ENCODE measurements around the gene GLTP. TPM values are rescaled to one million over a fixed set of nuclear protein-coding genes. Genes with fewer than 3 reads are reported as not detected.

The GLTP gene
- total RNA-seq, 2 donors from 2014 or later = 29.0 to 43.2 TPM

GRCh38 chr12:109804820-109805761, 75.2 kb downstream of the GLTP start:
- TF ChIP-seq, protein P1, sequence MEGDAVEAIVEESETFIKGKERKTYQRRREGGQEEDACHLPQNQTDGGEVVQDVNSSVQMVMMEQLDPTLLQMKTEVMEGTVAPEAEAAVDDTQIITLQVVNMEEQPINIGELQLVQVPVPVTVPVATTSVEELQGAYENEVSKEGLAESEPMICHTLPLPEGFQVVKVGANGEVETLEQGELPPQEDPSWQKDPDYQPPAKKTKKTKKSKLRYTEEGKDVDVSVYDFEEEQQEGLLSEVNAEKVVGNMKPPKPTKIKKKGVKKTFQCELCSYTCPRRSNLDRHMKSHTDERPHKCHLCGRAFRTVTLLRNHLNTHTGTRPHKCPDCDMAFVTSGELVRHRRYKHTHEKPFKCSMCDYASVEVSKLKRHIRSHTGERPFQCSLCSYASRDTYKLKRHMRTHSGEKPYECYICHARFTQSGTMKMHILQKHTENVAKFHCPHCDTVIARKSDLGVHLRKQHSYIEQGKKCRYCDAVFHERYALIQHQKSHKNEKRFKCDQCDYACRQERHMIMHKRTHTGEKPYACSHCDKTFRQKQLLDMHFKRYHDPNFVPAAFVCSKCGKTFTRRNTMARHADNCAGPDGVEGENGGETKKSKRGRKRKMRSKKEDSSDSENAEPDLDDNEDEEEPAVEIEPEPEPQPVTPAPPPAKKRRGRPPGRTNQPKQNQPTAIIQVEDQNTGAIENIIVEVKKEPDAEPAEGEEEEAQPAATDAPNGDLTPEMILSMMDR (IDR thresholded peaks at IDR 0.05) = peak; percentile 94 to 98
- Histone ChIP-seq H3K36me3 (no peaks in the 10 kb centered on the region), H3K9me3 (no peaks in the 10 kb centered on the region), H3K4me3 (no peak overlapping the region), H3K27ac (no peak overlapping the region), H3K4me1 (no peaks in the 10 kb centered on the region), H3K27me3 (no peaks in the 10 kb centered on the region)
- peak; percentile 77 for DNase-seq (ENCODE audit: low spot score)

- Histone ChIP-seq H3K27ac (no peak overlapping the region), H3K4me3 (no peak overlapping the region), H3K4me1 (no peaks in the 10 kb centered on the region), H3K9me3 (no peaks in the 10 kb centered on the region), H3K36me3 (no peaks in the 10 kb centered on the region), H3K27me3 (no peaks in the 10 kb centered on the region)
- TF ChIP-seq, protein P1 (IDR thresholded peaks at IDR 0.05) = no peak
- no peak for DNase-seq (ENCODE audit: low spot score)
Measured at GRCh38 chr12:109803678-109804077, 76.7 kb downstream of the GLTP start.

GRCh38 chr12:109802828-109803227, 77.5 kb downstream of the GLTP start:
- no peaks in the 10 kb centered on the region for H3K4me1 ChIP-seq
- H3K27me3 ChIP-seq = no peaks in the 10 kb centered on the region
- no peak for DNase-seq (ENCODE audit: low spot score)
- TF ChIP-seq, protein P1 (IDR thresholded peaks at IDR 0.05) = no peak
- H3K27ac ChIP-seq = no peak overlapping the region
- H3K9me3 ChIP-seq = no peaks in the 10 kb centered on the region
- H3K4me3 ChIP-seq = no peak overlapping the region
- H3K36me3 ChIP-seq = no peaks in the 10 kb centered on the region

Small RNA genes lying within 50 kb of the gene (microRNA-seq; reads per million reads assigned to microRNA genes)
- gene MIR4497 (ENCODE audit: borderline number of aligned reads in 2 of 2, borderline replicate concordance in 1 of 2) = 0 reads per million in 2 donors

Other genes starting within 250 kb of the GLTP start
- 10 to 100 TPM; 23.6 to 32.4 TPM for gene FAM222A, start 166.7 kb downstream of the GLTP start, total RNA-seq
- under 1 TPM; 0.59 to 0.90 TPM for gene TRPV4, start 47.1 kb downstream of the GLTP start, total RNA-seq
- gene TCHP, start 19.7 kb upstream of the GLTP start, total RNA-seq = 1 to 10 TPM; 6.4 to 9.4 TPM
- 10 to 100 TPM; 24.8 to 26.8 TPM for gene GIT2, start 115.8 kb upstream of the GLTP start, total RNA-seq
- 10 to 100 TPM; 26.0 to 31.8 TPM for gene ANKRD13A, start 118.9 kb upstream of the GLTP start, total RNA-seq
- gene C12orf76, start 168.0 kb upstream of the GLTP start, total RNA-seq = 1 to 10 TPM; 8.6 to 9.0 TPM
- 10 to 100 TPM in 1 of 2 donors, 1 to 10 TPM in 1; 7.5 to 12.0 TPM for gene IFT81, start 243.8 kb upstream of the GLTP start, total RNA-seq

Measured in right atrium auricular region (tissue), 2 donors.